Measurements from ENCODE around the gene TSPAN5. TPM values are rescaled to one million over a fixed set of nuclear protein-coding genes. Genes with fewer than 3 reads are reported as not detected.
A peak's percentile ranks its signal among the peaks of the same experiment; 100 is the strongest.

The TSPAN5 gene
- total RNA-seq, 3 donors from 2014 or later (not counting 1 experiment from before 2014, with no cell fraction given): 6.8 to 13.7 (median 11.4) TPM

GRCh38 chr4:98659106-98659592 is 738 bp upstream of the TSPAN5 start:
- Histone ChIP-seq H3K36me3 (ENCODE audit: control insufficient read depth, insufficient read depth, low read length) (no peaks in the 10 kb centered on the region), H3K27me3 (ENCODE audit: control insufficient read depth, insufficient read depth, low read length) (no peaks in the 10 kb centered on the region), H3K27ac (ENCODE audit: low read length) (peak overlapping the region; percentile 63), H3K4me3 (ENCODE audit: low read length) (peak overlapping the region; percentile 78), H3K4me1 (ENCODE audit: control insufficient read depth, insufficient read depth, low read length) (peaks cover 35% of the 10 kb centered on the region), H3K9me3 (ENCODE audit: control insufficient read depth, insufficient read depth, low read length) (no peaks in the 10 kb centered on the region)
- ATAC-seq: no peak
- Mint-ChIP-seq H3K27ac (peak overlapping the region; percentile 59 to 80), H3K27me3 (ENCODE audit: low read depth in 2 of 2) (no peaks in the 10 kb centered on the region), H3K4me1 (peaks cover 65 to 74% of the 10 kb centered on the region in 2 donors), H3K9me3 (no peaks in the 10 kb centered on the region), H3K4me3 (peak overlapping the region; percentile 89), H3K36me3 (no peaks in the 10 kb centered on the region)
- intact Hi-C loops (cut with micrococcal nuclease): loop anchor here (5.0 kb wide), 2 partner anchors 37 to 517 kb away; partner anchors contain the start of gene STPG2
- no peak for DNase-seq
- 46% methylated on average over 16 of the region's 17 CpGs for WGBS (ENCODE audit: insufficient coverage)
- TF ChIP-seq, protein P1, sequence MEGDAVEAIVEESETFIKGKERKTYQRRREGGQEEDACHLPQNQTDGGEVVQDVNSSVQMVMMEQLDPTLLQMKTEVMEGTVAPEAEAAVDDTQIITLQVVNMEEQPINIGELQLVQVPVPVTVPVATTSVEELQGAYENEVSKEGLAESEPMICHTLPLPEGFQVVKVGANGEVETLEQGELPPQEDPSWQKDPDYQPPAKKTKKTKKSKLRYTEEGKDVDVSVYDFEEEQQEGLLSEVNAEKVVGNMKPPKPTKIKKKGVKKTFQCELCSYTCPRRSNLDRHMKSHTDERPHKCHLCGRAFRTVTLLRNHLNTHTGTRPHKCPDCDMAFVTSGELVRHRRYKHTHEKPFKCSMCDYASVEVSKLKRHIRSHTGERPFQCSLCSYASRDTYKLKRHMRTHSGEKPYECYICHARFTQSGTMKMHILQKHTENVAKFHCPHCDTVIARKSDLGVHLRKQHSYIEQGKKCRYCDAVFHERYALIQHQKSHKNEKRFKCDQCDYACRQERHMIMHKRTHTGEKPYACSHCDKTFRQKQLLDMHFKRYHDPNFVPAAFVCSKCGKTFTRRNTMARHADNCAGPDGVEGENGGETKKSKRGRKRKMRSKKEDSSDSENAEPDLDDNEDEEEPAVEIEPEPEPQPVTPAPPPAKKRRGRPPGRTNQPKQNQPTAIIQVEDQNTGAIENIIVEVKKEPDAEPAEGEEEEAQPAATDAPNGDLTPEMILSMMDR (IDR thresholded peaks at IDR 0.05): no peak

- intact Hi-C loops (cut with micrococcal nuclease): loop anchor here (1.0 to 5.0 kb wide), 6 partner anchors 35 to 515 kb away; partner anchors contain the start of genes ADH5, METAP1 and STPG2
- Mint-ChIP-seq H3K27ac (peak overlapping the region; percentile 8 to 86), H3K4me3 (peak overlapping the region; percentile 90), H3K4me1 (peaks cover 58 to 75% of the 10 kb centered on the region in 2 donors), H3K9me3 (no peaks in the 10 kb centered on the region), H3K36me3 (no peaks in the 10 kb centered on the region), H3K27me3 (ENCODE audit: low read depth in 2 of 2) (no peaks in the 10 kb centered on the region)
- under 1% methylated on average over 46 of the region's 46 CpGs for WGBS (ENCODE audit: insufficient coverage)
- H3K9me3 ChIP-seq (ENCODE audit: control insufficient read depth, insufficient read depth, low read length): no peaks in the 10 kb centered on the region
- no peaks in the 10 kb centered on the region for H3K27me3 ChIP-seq (ENCODE audit: control insufficient read depth, insufficient read depth, low read length)
- H3K4me3 ChIP-seq (ENCODE audit: low read length): peak overlapping the region; percentile 54
- H3K4me1 ChIP-seq (ENCODE audit: control insufficient read depth, insufficient read depth, low read length): peaks cover 22% of the 10 kb centered on the region
- ATAC-seq (peak; percentile 14 to 32 (median 19)), DNase-seq (peak in 1 of 2 donors; percentile 61)
- no peak overlapping the region for H3K27ac ChIP-seq (ENCODE audit: low read length)
- TF ChIP-seq, protein P1 (IDR thresholded peaks at IDR 0.05): no peak
- H3K36me3 ChIP-seq (ENCODE audit: control insufficient read depth, insufficient read depth, low read length): no peaks in the 10 kb centered on the region
Measured at GRCh38 chr4:98657531-98658286, 702 bp downstream of the TSPAN5 start.

GRCh38 chr4:98656886-98657285 is 1.5 kb downstream of the TSPAN5 start:
- H3K4me1 Mint-ChIP-seq: peaks cover 56 to 70% of the 10 kb centered on the region in 2 donors
- TF ChIP-seq, protein P1 (IDR thresholded peaks at IDR 0.05): no peak

More at GRCh38 chr4:98656886-98657285, 1.5 kb downstream of the TSPAN5 start:
- Histone ChIP-seq H3K4me3 (ENCODE audit: low read length) (peak overlapping the region; percentile 54), H3K9me3 (ENCODE audit: control insufficient read depth, insufficient read depth, low read length) (no peaks in the 10 kb centered on the region), H3K27ac (ENCODE audit: low read length) (no peak overlapping the region), H3K36me3 (ENCODE audit: control insufficient read depth, insufficient read depth, low read length) (no peaks in the 10 kb centered on the region), H3K27me3 (ENCODE audit: control insufficient read depth, insufficient read depth, low read length) (no peaks in the 10 kb centered on the region), H3K4me1 (ENCODE audit: control insufficient read depth, insufficient read depth, low read length) (peaks cover 20% of the 10 kb centered on the region)
- peak overlapping the region; percentile 8 to 86 for H3K27ac Mint-ChIP-seq
- no peaks in the 10 kb centered on the region for H3K36me3 Mint-ChIP-seq
- H3K4me3 Mint-ChIP-seq: peak overlapping the region; percentile 90
- no peak for DNase-seq
- no peak for ATAC-seq
- WGBS (ENCODE audit: insufficient coverage): 44% methylated on average over 5 of the region's 6 CpGs
- H3K9me3 Mint-ChIP-seq: no peaks in the 10 kb centered on the region
- intact Hi-C loops (cut with micrococcal nuclease): loop anchor here (5.0 kb wide), 2 partner anchors 35 to 515 kb away; partner anchors contain the start of gene STPG2
- no peaks in the 10 kb centered on the region for H3K27me3 Mint-ChIP-seq (ENCODE audit: low read depth in 2 of 2)

Measured in natural killer cell (primary cell).